Suprapubic skin (tissue), 4 donors: ENCODE measurements around the gene OPHN1.

Experiments
- CTCF ChIP-seq, 2 donors: fragments of 200-600 bp in 1 of 2; fragments of 450-650 bp in 1 of 2; sonication (generic) in 1 of 2; IDR thresholded peaks; one replicate each; pipeline ENCODE4 v1.5.1; 2016 to 2019; ENCODE audit warnings: antibody characterized with exemption in 2 of 2, mild to moderate bottlenecking in 1 of 2, moderate library complexity in 1 of 2
- EP300 ChIP-seq: sonication (generic); formaldehyde crosslinking; IDR thresholded peaks from one replicate; pipeline ENCODE4 v1.6.1; 2017; ENCODE audit warnings: antibody characterized with exemption
- POLR2A ChIP-seq, 2 donors: fragments of 450-650 bp; IDR thresholded peaks; one replicate each; pipeline ENCODE4 v1.6.1; 2017; ENCODE audit warnings: antibody characterized with exemption in 2 of 2, mild to moderate bottlenecking in 2 of 2, moderate library complexity in 2 of 2
- POLR2AphosphoS5 ChIP-seq, 3 donors: sonication (generic); formaldehyde crosslinking; IDR thresholded peaks; one replicate each; pipeline ENCODE4 v1.6.1; 2017; ENCODE audit warnings: antibody characterized with exemption in 3 of 3

GRCh38 chrX:68462197-68462596 lies 28.9 kb upstream of the OPHN1 start:
- TF ChIP-seq POLR2AphosphoS5 (IDR thresholded peaks at IDR 0.05) (no peak), POLR2A (IDR thresholded peaks at IDR 0.05) (no peak), CTCF (IDR thresholded peaks at IDR 0.05) (no peak), EP300 (no peak)
